Activated CD4-positive, alpha-beta T cell treated with anti-CD3 and anti-CD28 coated beads, Interleukin-2, amount 50 U/mL, for 24 hours (primary cell): Measurements from ENCODE around the gene DRD1.

Experiments used
- DNase-seq, 2 donors: peaks; one replicate each; pipeline ENCODE4 v3.0.0-alpha.2; 2020; ENCODE audit warnings: low read depth in 1 of 2, low spot score in 1 of 2

DRD1 gene

GRCh38 chr5:175444060-175444904 lies at the start of gene DRD1:
Gene DRD1 (minus strand): TSS chr5:175444182. CDS start chr5:175443099, 1,083 bp downstream.
- peak; percentile 12 to 37 for DNase-seq

GRCh38 chr5:175493726-175494125 lies 49.7 kb upstream of the DRD1 start:
- no peak for DNase-seq

- no peak for DNase-seq
Observed at GRCh38 chr5:175493260-175493659, 49.3 kb upstream of the DRD1 start.

- DNase-seq, result no peak
Observed at GRCh38 chr5:175491223-175491622, 47.2 kb upstream of the DRD1 start.

- no peak for DNase-seq
Observed at GRCh38 chr5:175489693-175490443, 45.9 kb upstream of the DRD1 start.

- no peak for DNase-seq
Observed at GRCh38 chr5:175487514-175488222, 43.7 kb upstream of the DRD1 start.

GRCh38 chr5:175485631-175486030 lies 41.6 kb upstream of the DRD1 start:
- no peak for DNase-seq

GRCh38 chr5:175484829-175485228 lies 40.8 kb upstream of the DRD1 start:
- DNase-seq, result no peak

- DNase-seq, result no peak
Observed at GRCh38 chr5:175484322-175484721, 40.3 kb upstream of the DRD1 start.

- DNase-seq, result no peak
Observed at GRCh38 chr5:175483337-175483736, 39.4 kb upstream of the DRD1 start.

GRCh38 chr5:175479125-175479881 lies 35.3 kb upstream of the DRD1 start:
- no peak for DNase-seq

- peak; percentile 63 to 71 for DNase-seq
Observed at GRCh38 chr5:175478384-175479124, 34.6 kb upstream of the DRD1 start, which contains the start of gene SFXN1. Gene SFXN1 (plus strand): TSS chr5:175478560. CDS start chr5:175492104, 13,544 bp downstream.

- no peak for DNase-seq
Observed at GRCh38 chr5:175478008-175478383, 34.0 kb upstream of the DRD1 start.

GRCh38 chr5:175477440-175477839 lies 33.5 kb upstream of the DRD1 start:
- no peak for DNase-seq

- no peak for DNase-seq
Observed at GRCh38 chr5:175475248-175475647, 31.3 kb upstream of the DRD1 start.

GRCh38 chr5:175472378-175472777 lies 28.4 kb upstream of the DRD1 start:
- DNase-seq, result no peak

GRCh38 chr5:175471628-175472027 lies 27.6 kb upstream of the DRD1 start:
- DNase-seq, result no peak

GRCh38 chr5:175471196-175471595 lies 27.2 kb upstream of the DRD1 start:
- no peak for DNase-seq

GRCh38 chr5:175470781-175471180 lies 26.8 kb upstream of the DRD1 start:
- DNase-seq, result no peak

- DNase-seq, result no peak
Observed at GRCh38 chr5:175469916-175470315, 25.9 kb upstream of the DRD1 start.
